AG04450 (cell line): ENCODE measurements around the gene TTC29. TPM values are rescaled to one million over a fixed set of nuclear protein-coding genes. Genes with fewer than 3 reads are reported as not detected.
"Not testable (repeated sequence)": the region's sequence is repeated elsewhere in the genome, so short reads cannot be mapped to it uniquely, and the experiment has no call there.

Source experiments
- CTCF ChIA-PET: fragments of 300-600, 350-600 bp; formaldehyde crosslinking; extraction: SDS; loops from one replicate; lab custom pipeline; 2022; ENCODE audit warnings: antibody characterized with exemption, inconsistent platforms; lab: Charles Lee
- POLR2A ChIA-PET: fragments of 350-600 bp; formaldehyde crosslinking; extraction: SDS; loops from one replicate; lab custom pipeline; 2021; ENCODE audit warnings: antibody characterized with exemption, inconsistent platforms; lab: Yijun Ruan, JAX
- DNase-seq: peaks from one replicate; pipeline ENCODE4 v3.0.0-alpha.2; 2011; ENCODE audit warnings: low read depth, low spot score
- H3K27ac ChIP-seq: one replicate; pipeline ENCODE4 v1.5.1; 2012; ENCODE audit warnings: low read depth, low read length, control low read depth
- H3K27me3 ChIP-seq: one replicate; pipeline ENCODE4 v1.6.0; 2012; ENCODE audit warnings: low read length; ENCODE audit not compliant: control insufficient read depth, insufficient read depth
- H3K4me3 ChIP-seq: 2 replicates; pipeline ENCODE4 v1.5.1; 2011; ENCODE audit warnings: mild to moderate bottlenecking, low read depth, low read length, control low read depth
- H3K9me3 ChIP-seq: 2 replicates; pipeline ENCODE4 v1.5.1; 2012; ENCODE audit warnings: low read length; ENCODE audit not compliant: control insufficient read depth, insufficient read depth
- polyA plus RNA-seq: library from polyadenylated mRNA; depleted of rRNA; stranded (reverse); fragments of >200 nt; gene quantifications from 2 replicates; pipeline ENCODE4 v1.2.3, GENCODE V29; 2011
- TF ChIP-seq, protein P1 (sequence below): IDR thresholded peaks from 2 replicates; pipeline ENCODE4 v1.5.1; 2011; ENCODE audit warnings: low read depth, low read length, control low read depth, inconsistent platforms

Gene TTC29
- polyA plus RNA-seq, 1 experiment: not detected

DNA sequence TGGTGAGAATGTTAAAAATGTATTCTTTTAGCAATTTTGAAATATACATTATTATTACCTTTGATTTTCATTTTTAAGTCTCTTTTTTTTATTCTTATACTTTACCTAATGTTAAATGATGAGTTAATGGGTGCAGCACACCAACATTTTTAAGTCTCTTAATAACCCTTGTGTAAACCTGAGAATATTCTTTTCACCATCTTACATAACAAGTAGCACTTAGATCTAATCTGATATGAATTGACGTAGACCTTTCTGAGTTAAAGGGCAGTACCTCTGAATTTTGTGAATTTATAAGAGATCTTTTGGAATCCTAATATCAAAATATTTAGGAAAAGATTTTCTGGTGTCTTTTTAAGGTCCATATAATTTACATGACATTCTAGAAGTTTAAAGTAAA is 110.6 kb downstream of the TTC29 start:
- POLR2A ChIA-PET: no interaction called here
- no peak overlapping the region for H3K27ac ChIP-seq
- CTCF ChIA-PET: no interaction called here
- TF ChIP-seq, protein P1, sequence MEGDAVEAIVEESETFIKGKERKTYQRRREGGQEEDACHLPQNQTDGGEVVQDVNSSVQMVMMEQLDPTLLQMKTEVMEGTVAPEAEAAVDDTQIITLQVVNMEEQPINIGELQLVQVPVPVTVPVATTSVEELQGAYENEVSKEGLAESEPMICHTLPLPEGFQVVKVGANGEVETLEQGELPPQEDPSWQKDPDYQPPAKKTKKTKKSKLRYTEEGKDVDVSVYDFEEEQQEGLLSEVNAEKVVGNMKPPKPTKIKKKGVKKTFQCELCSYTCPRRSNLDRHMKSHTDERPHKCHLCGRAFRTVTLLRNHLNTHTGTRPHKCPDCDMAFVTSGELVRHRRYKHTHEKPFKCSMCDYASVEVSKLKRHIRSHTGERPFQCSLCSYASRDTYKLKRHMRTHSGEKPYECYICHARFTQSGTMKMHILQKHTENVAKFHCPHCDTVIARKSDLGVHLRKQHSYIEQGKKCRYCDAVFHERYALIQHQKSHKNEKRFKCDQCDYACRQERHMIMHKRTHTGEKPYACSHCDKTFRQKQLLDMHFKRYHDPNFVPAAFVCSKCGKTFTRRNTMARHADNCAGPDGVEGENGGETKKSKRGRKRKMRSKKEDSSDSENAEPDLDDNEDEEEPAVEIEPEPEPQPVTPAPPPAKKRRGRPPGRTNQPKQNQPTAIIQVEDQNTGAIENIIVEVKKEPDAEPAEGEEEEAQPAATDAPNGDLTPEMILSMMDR: no peak
- no peak for DNase-seq
- H3K27me3 ChIP-seq: no peaks in the 10 kb centered on the region
- H3K9me3 ChIP-seq: no peaks in the 10 kb centered on the region
- H3K4me3 ChIP-seq: no peak overlapping the region

DNA sequence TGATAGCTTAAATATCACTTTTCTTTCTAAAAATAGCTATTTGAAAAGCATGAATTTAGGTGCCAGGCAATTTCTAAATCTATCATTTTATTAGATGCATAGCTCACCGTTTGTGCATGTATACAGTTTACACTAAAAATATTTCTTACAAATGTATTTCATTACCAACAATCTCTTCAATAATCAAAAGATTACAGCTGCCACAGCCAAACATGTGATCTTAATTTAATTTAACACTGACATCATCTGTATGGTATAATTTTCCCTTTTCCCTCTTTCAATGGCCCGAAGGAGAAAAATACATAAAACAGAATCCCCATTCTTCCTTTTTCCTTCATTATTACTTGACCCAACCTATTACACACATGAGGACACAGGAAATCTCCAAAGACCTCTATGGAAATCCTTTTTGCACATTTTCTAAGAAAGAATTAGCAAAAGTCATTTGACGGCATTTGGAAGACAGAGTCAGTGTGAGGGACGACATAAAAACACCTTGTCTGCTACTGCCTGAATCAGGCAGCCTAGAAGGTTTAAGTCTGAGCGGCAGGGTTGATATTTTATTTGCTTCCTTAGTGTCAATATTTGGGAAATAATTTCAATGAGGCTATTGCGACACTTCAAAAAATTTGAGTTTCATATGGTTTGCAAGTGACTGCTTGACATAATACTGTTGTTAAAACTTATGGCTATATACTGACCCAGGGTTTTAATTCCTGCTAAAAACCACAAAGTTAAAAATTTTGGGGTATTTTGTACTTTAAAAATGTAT is 111.2 kb downstream of the TTC29 start:
- Histone ChIP-seq H3K9me3 (no peaks in the 10 kb centered on the region), H3K27ac (no peak overlapping the region), H3K4me3 (no peak overlapping the region), H3K27me3 (no peaks in the 10 kb centered on the region)
- POLR2A ChIA-PET: no interaction called here
- CTCF ChIA-PET: no interaction called here
- no peak for DNase-seq
- TF ChIP-seq, protein P1: no peak

DNA sequence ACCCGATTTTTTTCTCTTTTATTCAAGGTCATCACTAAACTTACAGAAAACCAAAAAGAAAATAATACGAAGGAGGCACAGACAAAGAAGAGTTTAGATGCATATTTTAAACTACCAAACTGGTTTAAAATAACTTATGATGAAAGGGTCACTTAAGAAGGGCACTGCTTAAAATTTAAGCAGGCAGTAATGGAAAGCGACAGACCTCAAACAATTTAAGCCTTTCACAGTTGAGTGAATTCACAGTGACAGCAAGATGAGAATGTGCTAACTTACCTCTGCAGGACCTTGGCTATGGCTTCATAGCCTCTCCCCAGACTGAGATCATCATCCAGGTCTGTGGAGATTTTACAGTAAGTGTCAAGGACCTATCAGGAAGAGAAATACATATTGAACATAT is 112.1 kb downstream of the TTC29 start:
- no peaks in the 10 kb centered on the region for H3K27me3 ChIP-seq
- ChIA-PET CTCF (no interaction called here), POLR2A (no interaction called here)
- H3K9me3 ChIP-seq: no peaks in the 10 kb centered on the region
- TF ChIP-seq, protein P1: no peak
- H3K27ac ChIP-seq: no peak overlapping the region
- no peak for DNase-seq
- H3K4me3 ChIP-seq: no peak overlapping the region

DNA sequence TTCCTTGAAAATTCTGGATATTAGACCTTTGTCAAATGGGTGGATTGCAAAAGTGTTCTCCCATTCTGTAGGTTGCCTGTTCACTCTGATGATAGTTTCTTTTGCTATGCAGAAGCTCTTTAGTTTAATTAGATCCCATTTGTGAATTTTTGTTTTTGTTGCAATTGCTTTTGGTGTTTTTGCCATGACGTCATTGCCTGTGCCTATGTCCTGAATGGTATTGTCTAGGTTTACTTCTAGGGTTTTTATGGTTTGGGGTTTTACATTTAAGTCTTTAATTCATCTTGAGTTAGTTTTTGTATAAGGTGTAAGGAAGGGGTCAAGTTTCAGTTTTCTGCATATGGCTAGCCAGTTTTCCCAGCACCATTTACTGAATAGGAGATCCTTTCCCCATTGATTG is 122.7 kb downstream of the TTC29 start:
- DNase-seq, H3K27ac ChIP-seq, H3K9me3 ChIP-seq, CTCF ChIA-PET, H3K27me3 ChIP-seq, POLR2A ChIA-PET, H3K4me3 ChIP-seq: not testable (repeated sequence)

DNA sequence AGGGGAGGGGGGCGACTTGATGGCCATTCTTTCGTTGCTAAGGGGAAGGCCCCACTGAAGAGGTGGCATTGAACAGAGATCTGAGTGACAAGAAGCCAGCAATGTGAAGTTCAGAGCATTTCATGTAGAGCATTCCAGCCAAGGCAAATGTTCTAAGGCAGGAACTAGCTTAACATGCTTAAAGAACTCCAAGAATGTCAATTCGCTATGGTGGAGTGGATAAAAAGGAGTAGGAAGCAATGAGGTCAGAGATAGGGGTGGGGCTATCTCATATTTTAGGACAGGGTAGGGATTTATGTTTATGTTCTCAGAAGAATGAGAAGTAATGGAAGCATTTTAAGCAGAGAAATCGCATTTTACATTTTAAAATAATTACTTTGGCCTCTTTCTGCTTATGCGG is 130.9 kb downstream of the TTC29 start:
- Histone ChIP-seq H3K4me3 (no peak overlapping the region), H3K9me3 (no peaks in the 10 kb centered on the region), H3K27me3 (no peaks in the 10 kb centered on the region), H3K27ac (no peak overlapping the region)
- TF ChIP-seq, protein P1: no peak
- POLR2A ChIA-PET: no interaction called here
- DNase-seq: no peak
- CTCF ChIA-PET: no interaction called here
